HG03558 (cell line): ENCODE results near the gene ZNF235.
"Not testable (repeated sequence)": the region's sequence is repeated elsewhere in the genome, so short reads cannot be mapped to it uniquely, and the experiment has no call there.

Source experiments
- ATAC-seq: cut with Tn5 transposase; IDR thresholded peaks from one replicate; pipeline ENCODE4 v1.9.1; 2021; ENCODE audit warnings: moderate number of reproducible peaks; ENCODE audit not compliant: unreplicated experiment; ENCODE audit errors: extremely low read depth

Gene ZNF235

DNA sequence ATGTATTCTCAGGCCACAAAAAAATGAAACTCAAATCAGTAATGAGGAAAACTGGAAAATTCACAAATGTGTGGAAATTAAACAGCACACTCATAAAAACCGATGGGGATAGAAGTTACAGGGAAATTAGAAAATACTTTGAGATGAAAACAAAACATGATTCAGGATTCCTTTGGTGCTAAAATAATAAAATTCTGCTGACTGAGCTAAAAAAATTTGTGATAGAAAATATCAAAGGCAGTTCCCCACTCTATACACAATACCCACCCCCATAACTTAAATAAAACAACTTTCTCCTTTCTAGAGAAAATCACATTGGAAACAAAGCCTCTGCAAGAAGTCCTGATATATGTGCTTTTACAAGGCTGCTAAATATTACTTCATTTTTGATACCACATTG lies 46.7 kb downstream of the ZNF235 start:
- no peak for ATAC-seq

DNA sequence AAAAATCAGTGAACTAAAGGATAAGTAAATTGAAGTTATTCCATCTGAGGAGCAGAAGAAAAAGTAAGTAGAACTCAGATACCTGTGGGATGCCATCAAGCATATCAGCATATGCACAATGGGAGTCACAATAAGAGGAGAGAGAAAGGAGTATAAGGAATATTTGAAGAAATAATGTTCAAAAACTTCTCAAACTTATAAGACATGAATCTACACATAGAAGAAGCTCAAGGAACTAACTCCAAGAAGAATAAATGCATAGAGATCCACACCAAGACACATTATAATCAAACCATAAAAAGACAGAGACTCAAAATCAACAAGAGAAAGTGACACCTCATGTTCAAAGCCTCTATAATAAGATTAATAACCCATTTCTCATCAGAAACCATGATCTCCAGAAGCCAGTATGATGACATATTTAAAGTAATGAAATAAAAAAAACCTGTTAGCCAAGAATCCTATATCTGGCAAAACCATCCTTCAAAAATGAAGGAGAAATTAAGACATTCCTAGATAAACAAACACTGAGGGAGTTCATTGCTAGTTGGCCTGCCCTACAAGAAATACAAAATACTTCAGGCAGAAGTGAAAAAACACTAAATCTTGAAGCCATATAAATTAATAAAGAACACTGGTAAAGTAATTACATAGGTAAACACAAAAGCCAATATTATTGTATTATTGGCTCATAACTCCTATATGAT lies 49.0 kb downstream of the ZNF235 start:
- no peak for ATAC-seq

DNA sequence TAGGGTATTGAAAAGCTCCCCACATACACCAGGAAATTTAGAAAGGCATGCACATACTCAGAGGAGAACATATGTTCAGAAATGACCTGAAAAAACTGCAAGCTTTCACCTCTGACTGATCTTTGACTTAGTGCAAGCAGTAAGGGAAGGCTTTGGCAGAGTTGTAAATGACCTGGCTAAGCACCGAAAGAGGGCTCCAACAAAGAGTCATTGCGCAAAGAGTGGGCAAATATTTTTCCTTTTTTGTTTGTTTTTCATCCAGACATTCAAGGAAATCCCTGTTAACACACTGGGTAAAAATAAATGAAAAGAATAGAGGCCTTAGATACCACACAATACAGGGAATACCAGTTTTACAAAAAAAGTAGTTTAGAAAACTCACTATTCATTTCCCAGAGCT lies 50.3 kb downstream of the ZNF235 start:
- no peak for ATAC-seq

DNA sequence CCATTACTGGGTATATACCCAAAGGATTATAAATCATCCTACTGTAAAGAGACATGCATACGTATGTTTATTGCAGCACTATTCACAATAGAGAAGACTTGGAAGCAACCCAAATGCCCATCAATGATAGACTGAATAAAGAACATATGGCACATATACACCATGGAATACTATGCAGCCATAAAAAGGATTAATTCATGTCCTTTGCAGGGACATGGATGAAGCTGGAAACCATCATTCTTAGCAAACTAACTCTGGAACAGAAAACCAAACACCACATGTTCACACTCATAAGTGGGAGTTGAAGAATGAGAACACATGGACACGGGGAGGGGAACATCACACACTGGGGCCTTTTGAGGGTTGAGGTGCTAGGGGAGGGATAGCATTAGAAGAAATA lies 51.4 kb downstream of the ZNF235 start:
- ATAC-seq: not testable (repeated sequence)

DNA sequence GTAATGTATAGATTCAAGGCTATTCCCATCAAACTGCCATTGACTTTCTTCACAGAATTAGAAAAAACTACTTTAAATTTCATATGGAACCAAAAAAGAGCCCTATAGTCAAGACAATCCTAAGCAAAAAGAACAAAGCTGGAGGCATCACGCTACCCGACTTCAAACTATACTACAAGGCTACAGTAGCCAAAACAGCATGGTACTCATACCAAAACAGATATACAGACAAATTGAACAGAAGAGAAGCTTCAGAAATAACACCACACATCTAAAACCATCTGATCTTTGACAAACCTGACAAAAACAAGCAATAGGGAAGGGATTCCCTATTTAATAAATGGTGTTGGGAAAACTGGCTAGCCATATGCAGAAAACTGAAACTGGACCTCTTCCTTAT lies 52.5 kb downstream of the ZNF235 start:
- not testable (repeated sequence) for ATAC-seq

DNA sequence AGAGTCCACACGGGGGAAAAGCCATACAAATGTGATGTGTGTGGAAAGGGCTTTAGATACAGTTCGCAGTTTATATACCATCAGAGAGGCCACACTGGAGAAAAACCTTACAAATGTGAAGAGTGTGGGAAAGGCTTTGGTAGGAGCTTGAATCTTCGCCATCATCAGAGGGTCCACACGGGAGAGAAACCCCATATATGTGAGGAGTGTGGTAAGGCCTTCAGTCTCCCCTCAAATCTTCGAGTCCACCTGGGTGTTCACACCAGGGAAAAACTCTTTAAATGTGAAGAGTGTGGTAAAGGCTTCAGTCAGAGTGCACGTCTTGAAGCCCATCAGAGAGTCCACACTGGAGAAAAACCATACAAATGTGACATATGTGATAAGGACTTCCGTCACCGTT lies 68.4 kb downstream of the ZNF235 start:
- no peak for ATAC-seq
